ENCODE data around the gene IL23R.

Gene IL23R

DNA sequence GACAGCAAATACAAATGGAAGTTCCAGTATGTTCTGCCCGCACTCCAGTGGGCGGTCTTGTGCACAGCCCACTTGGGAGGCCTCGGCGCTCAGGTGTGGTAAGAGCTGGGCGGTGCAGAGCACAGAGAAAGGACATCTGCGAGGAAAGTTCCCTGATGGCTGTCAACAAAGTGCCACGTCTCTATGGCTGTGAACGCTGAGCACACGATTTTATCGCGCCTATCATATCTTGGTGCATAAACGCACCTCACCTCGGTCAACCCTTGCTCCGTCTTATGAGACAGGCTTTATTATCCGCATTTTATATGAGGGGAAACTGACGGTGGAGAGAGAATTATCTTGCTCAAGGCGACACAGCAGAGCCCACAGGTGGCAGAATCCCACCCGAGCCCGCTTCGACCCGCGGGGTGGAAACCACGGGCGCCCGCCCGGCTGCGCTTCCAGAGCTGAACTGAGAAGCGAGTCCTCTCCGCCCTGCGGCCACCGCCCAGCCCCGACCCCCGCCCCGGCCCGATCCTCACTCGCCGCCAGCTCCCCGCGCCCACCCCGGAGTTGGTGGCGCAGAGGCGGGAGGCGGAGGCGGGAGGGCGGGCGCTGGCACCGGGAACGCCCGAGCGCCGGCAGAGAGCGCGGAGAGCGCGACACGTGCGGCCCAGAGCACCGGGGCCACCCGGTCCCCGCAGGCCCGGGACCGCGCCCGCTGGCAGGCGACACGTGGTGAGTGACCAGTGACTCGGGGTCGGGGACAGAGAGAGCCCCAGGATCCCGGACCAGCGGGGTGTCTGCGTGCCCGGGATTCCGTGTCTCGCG lies 141.2 kb downstream of the IL23R start, which contains the start of gene IL12RB2:
Gene IL12RB2 (plus strand): TSS at position 623 of the 810 bp plus-strand sequence. CDS start 12,496 bp downstream, outside the sequence.
- no peaks in the 10 kb centered on the region for H3K36me3 Mint-ChIP-seq
- H3K9me3 Mint-ChIP-seq (ENCODE audit: low read depth), result no peaks in the 10 kb centered on the region
- peak within 1 kb of the TSS; percentile 95 for H3K27ac Mint-ChIP-seq
- H3K4me1 Mint-ChIP-seq (ENCODE audit: low read depth), result peaks cover 27% of the 10 kb centered on the region
- peaks cover 6% of the 10 kb centered on the region for H3K27me3 Mint-ChIP-seq
- peak within 1 kb of the TSS; percentile 91 for H3K4me3 Mint-ChIP-seq

GRCh38 chr1:67308136-67308535 lies 141.9 kb downstream of the IL23R start:
- peaks cover 27% of the 10 kb centered on the region for H3K4me1 Mint-ChIP-seq (ENCODE audit: low read depth)

More at GRCh38 chr1:67308136-67308535, 141.9 kb downstream of the IL23R start:
- peaks cover 6% of the 10 kb centered on the region for H3K27me3 Mint-ChIP-seq
- no peaks in the 10 kb centered on the region for H3K36me3 Mint-ChIP-seq
- peak overlapping the region; percentile 91 for H3K4me3 Mint-ChIP-seq
- no peaks in the 10 kb centered on the region for H3K9me3 Mint-ChIP-seq (ENCODE audit: low read depth)
- H3K27ac Mint-ChIP-seq, result peak overlapping the region; percentile 92
